NCI-H1048 (cell line): ENCODE data around the gene OR6F1.
"Not testable (repeated sequence)": the region's sequence is repeated elsewhere in the genome, so short reads cannot be mapped to it uniquely, and the experiment has no call there.

Experiments
- DNase-seq: peaks from one replicate; lab custom pipeline; 2025; lab: John Stamatoyannopoulos, UW

The OR6F1 gene

DNA sequence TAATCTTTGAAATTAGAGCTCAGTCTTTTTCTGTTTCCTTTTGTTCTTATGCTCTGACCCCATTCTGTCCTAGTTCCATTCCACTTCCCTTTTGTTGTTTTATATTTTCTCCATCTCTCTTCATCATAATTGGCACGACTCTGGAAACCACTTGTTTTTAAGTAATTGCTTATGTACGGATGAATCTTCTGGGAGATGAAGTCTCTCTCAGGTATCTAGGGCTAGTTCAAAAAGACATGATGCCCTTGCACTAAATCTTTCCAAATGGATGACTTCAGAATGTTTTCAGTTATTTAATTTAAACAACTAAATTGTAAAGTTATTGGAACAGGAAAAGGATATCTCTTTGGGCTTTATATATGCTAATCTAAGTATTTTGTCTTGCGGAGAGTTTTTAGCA is at the start of gene OR6F1:
Gene OR6F1 (minus strand): TSS at position 101 of the 400 bp plus-strand sequence. CDS start 3,891 bp downstream, outside the sequence.
- DNase-seq, result no peak

DNA sequence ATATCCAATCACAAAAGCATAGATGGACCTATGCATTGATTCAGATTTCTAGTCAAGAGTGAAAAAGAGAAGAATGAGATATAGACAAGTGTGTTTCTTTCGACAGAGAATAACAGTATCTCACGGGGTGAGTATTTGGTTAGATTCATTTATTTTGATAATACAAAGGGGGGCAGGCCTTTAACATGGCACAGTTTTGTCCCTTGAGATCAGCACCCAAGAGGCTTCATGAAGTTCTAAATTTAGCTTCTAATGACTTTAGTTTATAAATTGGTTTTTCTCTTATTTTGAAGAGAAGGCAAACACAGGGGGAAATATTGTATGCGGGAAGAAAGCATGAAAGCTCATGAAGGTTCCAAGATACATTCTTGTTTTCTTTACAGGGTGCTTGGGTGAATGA is 44.0 kb upstream of the OR6F1 start, which contains the start of gene OR1C1:
Gene OR1C1 (minus strand): TSS at position 101 of the 400 bp plus-strand sequence. CDS start 2,150 bp downstream, outside the sequence.
- DNase-seq, result no peak

DNA sequence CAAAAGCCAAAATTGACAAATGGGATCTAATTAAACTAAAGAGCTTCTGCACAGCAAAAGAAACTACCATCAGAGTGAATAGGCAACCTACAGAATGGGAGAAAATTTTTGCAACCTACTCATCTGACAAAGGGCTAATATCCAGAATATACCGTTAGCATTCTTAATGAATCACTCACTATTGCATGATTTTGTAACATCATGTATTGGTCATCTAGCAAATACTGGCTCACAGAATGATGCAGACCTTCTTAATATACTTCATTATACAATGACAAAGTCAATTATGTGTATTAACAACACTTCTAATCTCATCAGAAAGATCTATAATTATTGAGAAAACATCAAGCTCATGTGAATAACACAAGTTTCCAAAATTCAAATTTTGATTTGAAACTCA is 37.9 kb upstream of the OR6F1 start:
- DNase-seq, result not testable (repeated sequence)

DNA sequence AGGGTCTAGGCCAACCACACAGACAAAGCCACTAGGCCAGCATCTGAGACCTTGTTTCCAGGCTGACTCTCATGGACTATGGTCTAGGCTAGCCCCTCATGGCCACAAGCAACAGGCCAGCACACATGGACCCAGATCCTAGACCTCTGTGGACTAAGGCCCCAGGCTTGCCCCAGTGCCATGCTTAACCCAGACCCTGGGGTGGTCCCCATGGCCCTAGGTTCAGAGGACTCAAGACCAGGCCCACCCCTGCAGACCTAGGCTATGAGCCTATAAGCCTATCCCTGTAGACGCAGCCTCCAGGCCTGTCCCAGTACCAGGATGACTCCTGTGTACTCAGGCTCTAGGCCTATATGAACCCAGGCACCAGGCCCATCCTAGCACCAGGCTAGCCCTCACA is 33.4 kb upstream of the OR6F1 start:
- no peak for DNase-seq

DNA sequence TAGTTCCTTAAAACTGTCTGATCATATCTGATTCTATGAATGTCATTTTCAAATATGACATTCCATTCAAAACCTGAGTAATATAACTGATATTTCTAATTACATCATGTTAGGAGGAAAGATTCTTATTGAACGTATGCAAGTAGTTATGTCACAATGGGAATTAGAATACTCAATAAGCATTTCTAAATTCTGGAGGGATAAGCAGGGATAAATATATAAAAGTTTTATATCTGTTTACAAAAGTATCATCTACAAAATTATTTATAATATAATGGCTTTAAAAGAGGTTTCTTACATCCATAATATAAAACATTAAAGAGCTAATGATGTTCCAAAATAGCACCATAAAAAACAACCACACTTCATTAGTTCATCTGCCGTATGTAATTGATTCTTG is 31.6 kb upstream of the OR6F1 start, which contains the start of gene OR14A2:
Gene OR14A2 (minus strand): TSS at position 101 of the 400 bp plus-strand sequence.
- no peak for DNase-seq

DNA sequence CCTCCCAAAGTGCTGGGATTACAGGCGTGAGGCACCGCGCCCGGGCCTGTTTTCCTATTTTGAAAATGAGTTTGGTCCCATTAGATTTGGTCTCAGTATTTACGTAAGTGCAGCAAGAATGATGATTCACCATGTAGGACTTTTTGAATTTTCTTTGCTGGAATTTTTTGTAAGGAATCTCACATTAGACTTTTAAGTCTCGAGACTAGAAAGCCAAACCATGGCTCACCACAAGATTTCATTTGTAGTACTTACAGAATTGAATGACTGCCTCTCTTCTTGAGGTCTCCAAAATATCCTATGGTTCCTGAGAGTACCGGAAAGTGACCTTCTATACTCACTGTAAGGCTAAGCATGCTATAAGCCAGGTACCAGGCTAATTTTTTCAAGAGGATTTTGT is 31.2 kb upstream of the OR6F1 start:
- no peak for DNase-seq

DNA sequence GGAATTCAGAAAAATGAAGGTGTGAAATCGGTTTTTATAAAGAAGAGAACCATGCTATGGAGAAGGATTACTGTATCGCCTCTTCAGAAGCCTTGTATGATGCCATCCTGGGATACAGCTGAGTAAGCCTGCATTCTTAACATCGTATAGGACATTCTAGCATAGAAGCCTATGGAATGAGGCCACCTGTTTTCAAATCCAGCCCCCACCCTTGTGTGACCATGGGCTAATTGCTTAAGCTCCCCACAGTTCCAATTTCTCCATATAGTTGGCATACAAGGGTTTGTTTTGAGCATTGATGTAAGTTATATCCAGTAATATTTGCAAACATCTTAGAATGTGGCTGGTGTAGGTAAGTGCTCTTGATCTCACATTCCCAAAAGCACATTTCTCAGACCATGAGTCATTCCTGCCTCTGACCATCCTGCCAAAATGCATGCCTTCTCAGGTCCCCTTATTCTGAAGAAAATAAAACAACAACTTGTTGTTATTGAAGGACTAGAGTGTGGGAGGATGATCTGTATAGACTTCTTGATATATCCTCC is 30.0 kb upstream of the OR6F1 start:
- no peak for DNase-seq

- DNase-seq, result not testable (repeated sequence)
These were observed 25.8 kb upstream of the OR6F1 start for GRCh38 chr1:247742215-247742760.

GRCh38 chr1:247741756-247742155 is 25.3 kb upstream of the OR6F1 start:
- no peak for DNase-seq

DNA sequence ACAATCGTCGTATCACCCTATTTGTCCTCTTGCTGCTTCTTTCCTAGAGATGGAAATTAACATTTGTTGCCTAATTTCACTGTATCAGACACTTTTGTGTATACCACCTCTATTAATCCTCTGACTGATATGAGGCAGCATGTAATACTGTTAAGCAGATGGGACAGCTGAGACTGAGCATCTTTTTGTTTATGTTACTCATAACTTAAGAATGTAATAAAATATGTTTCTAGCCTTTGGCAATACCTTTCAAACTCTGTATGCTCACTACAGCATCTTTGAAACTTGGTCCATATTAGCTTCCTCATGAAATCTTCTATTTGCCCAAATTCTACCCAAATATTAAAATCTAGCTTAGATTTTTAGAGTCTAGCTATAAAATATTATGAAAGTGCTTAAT is 24.3 kb upstream of the OR6F1 start:
- no peak for DNase-seq

- DNase-seq, result no peak
These were observed 21.9 kb upstream of the OR6F1 start, which contains the start of gene OR14K1 for GRCh38 chr1:247738315-247738714. Gene OR14K1 (plus strand): TSS chr1:247738615. CDS start chr1:247738615, 0 bp downstream.

DNA sequence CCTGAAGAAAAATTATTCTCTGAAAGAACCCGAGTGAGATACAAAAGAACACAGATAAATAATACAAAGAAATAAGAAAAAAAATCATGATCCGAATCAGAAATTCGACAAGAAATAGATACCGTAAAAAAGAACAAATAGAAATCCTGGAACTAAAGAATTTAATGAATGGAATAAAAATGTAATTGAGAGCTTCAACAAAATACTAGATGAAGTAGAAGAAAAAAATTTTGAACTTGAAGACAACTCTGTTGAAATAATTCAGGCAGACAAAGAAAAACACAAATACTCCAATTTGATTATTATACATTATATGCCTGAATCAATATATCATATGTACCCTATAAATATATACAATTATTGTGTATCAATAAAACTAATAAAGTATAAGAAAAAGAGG is 4.8 kb upstream of the OR6F1 start:
- DNase-seq, result no peak

DNA sequence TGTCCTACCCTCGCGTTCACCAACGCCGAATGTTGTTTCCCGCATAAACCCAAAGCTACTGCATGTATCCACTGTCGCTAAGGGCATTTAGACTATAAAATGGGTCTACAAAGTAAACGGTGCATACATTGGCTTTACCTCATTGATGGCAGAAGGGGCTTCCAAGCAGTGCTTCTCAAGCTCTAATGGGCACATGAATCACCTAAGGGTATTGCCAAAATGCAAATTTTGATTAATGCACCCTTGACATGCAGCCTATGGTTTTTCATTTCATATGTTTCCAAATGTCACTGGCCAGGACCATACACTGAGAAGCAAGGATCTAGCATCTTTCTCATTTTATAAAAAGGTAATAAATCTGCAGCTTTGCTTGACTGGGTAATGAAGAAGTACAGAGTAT is 2.7 kb downstream of the OR6F1 start:
- DNase-seq, result no peak

- DNase-seq, result not testable (repeated sequence)
These were observed 5.8 kb downstream of the OR6F1 start for GRCh38 chr1:247710681-247711080.

DNA sequence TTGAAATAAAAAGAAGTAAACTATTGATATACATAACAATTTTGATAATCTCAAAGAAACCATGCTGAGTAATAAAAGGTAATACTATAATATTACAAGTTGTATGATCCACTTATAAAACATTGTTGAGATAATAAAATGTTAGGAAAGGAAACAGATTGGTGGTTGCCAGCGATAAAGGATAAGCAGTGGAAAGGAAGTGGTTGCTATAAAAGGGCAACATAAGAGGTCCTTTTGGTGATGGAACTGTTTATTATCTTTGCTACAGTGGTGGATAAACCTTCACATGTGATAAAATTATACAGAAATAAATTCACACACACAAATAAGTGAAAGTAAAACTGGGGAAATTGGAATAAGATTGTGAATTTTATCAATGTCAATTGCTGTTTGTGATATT is 15.1 kb downstream of the OR6F1 start:
- DNase-seq, result no peak

DNA sequence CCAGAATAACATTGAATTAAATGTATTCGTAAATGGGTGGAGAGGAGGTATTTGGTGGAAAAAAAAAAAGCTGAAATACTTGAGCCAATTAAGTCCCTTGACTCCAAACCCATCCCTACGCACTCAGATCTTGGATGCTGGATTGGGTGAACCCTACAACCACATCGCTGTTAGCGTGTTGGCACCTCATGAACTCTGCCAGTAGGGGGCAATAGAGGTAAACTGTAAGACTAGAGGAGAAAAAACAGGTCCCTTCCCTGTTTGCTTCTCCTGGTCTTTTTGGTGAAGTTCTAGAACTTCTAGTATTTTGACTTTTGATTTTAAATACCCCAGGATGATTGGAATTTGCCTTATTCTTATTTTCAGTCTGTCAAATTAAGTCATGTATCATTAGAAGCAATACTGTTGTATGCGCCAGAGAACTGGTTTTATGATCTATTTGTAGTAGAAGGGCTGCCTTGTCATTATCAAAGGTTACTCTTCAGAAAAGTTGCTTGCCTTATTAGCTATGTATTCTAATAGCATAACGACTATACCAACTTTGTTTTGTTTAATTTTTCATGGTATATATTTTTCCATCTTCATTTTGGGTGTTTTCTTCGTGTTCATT is 35.1 kb downstream of the OR6F1 start:
- DNase-seq, result peak; percentile 91

GRCh38 chr1:247680171-247680570 is 36.3 kb downstream of the OR6F1 start:
- no peak for DNase-seq

DNA sequence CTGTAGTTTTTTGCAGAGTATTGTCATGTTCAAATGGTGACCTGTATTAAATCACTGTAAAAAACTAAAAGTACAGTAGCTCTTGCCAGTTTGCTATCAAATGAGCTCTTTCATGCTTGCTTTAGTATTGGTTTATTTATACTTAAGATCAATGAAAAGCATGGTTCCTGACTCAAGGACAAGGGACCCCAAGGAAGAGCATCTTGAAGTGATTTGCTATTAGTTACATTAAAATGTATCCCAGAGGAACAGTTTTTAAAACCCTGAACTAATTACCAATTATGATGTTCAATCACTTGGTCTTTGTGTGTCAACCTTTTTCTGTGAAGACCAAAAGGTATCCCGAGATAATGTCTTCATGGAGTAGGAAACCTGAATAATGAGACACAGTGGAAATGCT is 36.8 kb downstream of the OR6F1 start, which contains the start of gene OR13G1:
Gene OR13G1 (minus strand): TSS at position 101 of the 400 bp plus-strand sequence. CDS start 6,698 bp downstream, outside the sequence.
- no peak for DNase-seq

DNA sequence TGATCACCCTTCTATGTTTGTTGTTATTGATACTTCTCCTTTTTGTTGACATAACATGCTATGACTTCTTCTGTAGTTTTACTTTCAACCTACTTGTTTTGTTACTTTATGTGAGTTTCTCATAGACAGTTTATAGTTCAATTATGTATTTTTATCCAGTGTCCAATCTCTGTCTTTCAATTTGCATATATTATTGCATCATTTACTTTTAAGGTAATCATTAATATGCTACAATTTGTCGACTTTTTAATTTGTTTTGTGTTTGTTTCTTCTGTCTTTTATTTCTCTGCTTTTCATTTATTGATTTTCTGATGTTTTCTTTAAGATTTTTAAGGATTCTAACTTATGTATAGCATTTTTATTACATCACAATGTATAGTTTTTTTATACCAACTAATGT is 47.2 kb downstream of the OR6F1 start:
- no peak for DNase-seq
